Astrocyte (in vitro differentiated cells and primary cell): ENCODE results near the gene HYDIN.

Experiments used
- CTCF ChIP-seq: IDR thresholded peaks from 2 replicates; pipeline ENCODE4 v1.5.1; 2011; ENCODE audit warnings: low read depth, mild to moderate bottlenecking, inconsistent platforms, low read length, moderate library complexity; ENCODE audit not compliant: insufficient read depth
- EZH2 ChIP-seq: IDR thresholded peaks from 2 replicates; pipeline ENCODE4 v1.6.1; 2012; ENCODE audit warnings: mild to moderate bottlenecking, low read length, inconsistent platforms; ENCODE audit not compliant: insufficient read depth

- TF ChIP-seq CTCF (no peak), EZH2 (no peak)
These were observed 448.3 kb downstream of the HYDIN start for GRCh38 chr16:70782237-70782636.
